Measurements from ENCODE around the gene PTGES.
"Not testable (repeated sequence)": the region's sequence is repeated elsewhere in the genome, so short reads cannot be mapped to it uniquely, and the experiment has no call there.

The PTGES gene

DNA sequence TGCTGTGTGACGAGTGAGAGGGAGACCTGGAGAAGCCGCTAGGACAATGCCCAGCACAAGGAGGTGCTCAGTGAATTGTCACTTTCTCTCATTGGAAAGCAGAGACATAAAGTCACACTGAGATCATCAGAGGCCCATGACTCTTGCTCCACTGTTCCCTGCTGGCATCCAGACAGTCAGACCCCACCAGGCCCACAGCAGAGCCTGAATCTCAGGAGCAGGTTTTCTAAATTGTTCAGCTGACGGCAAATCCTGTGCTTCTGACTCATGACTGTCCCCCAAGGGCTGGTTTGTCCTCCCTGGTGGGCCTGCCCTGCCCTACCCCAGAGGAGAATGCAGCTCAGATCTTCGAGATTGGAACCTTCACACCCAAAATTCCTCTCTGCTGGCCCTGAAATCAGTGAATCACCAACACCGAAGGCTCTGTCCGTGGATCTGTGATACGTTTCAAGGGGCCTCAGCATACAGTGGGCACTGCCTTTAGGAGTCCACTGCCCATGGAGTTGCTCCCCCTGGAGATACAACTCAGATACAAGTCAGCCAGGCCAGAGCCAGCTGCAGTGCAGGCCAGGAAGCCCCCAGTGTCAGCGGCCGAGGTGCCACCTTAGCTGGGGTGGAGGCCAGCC lies 2.7 kb downstream of the PTGES start:
- TF ChIP-seq, protein P1, sequence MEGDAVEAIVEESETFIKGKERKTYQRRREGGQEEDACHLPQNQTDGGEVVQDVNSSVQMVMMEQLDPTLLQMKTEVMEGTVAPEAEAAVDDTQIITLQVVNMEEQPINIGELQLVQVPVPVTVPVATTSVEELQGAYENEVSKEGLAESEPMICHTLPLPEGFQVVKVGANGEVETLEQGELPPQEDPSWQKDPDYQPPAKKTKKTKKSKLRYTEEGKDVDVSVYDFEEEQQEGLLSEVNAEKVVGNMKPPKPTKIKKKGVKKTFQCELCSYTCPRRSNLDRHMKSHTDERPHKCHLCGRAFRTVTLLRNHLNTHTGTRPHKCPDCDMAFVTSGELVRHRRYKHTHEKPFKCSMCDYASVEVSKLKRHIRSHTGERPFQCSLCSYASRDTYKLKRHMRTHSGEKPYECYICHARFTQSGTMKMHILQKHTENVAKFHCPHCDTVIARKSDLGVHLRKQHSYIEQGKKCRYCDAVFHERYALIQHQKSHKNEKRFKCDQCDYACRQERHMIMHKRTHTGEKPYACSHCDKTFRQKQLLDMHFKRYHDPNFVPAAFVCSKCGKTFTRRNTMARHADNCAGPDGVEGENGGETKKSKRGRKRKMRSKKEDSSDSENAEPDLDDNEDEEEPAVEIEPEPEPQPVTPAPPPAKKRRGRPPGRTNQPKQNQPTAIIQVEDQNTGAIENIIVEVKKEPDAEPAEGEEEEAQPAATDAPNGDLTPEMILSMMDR (conservative IDR thresholded peaks at IDR 0.05; ENCODE audit: low read depth, low read length) = no peak
- Histone ChIP-seq H3K4me3 (IDR thresholded peaks at IDR 0.05; ENCODE audit: insufficient read depth, low read depth, low read length) (no peak overlapping the region), H4K20me1 (ENCODE audit: insufficient read depth) (no peaks in the 10 kb centered on the region), H3K4me1 (ENCODE audit: low read depth, poor library complexity, severe bottlenecking) (peaks cover 4% of the 10 kb centered on the region), H3K4me2 (no peak overlapping the region), H3K36me3 (ENCODE audit: insufficient read depth) (no peaks in the 10 kb centered on the region), H3K9ac (no peak overlapping the region), H3K27me3 (ENCODE audit: insufficient read depth, low read depth) (peaks cover 51% of the 10 kb centered on the region), H3K79me2 (ENCODE audit: insufficient read depth, low read depth) (no peaks in the 10 kb centered on the region), H2AFZ (ENCODE audit: low read depth) (no peak overlapping the region), H3K27ac (no peak overlapping the region)

DNA sequence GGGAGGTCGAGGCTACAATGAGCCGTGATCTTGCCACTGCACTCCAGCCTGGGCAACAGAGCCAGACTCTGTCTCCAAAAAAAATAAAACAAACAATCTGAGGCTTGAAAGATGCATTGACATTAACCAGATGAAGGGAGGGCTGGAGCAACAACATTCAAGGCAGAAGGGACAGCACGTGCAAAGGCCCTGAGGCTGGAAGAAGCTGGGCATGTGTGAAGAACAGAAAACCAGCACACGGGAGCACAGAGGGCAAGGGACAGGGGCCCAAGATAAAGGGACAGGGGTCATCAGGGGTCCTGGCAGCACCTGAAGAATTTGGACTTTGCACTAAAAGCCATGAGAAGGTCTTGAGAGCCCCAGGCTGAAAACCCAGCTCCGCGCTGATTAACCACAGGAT lies 3.3 kb downstream of the PTGES start:
- H3K27me3 ChIP-seq (ENCODE audit: insufficient read depth, low read depth) = peaks cover 46% of the 10 kb centered on the region
- no peaks in the 10 kb centered on the region for H4K20me1 ChIP-seq (ENCODE audit: insufficient read depth)
- no peak overlapping the region for H3K4me2 ChIP-seq
- no peaks in the 10 kb centered on the region for H3K79me2 ChIP-seq (ENCODE audit: insufficient read depth, low read depth)
- H2AFZ ChIP-seq (ENCODE audit: low read depth) = no peak overlapping the region
- H3K4me1 ChIP-seq (ENCODE audit: low read depth, poor library complexity, severe bottlenecking) = peaks cover 4% of the 10 kb centered on the region
- H3K9ac ChIP-seq = no peak overlapping the region
- H3K36me3 ChIP-seq (ENCODE audit: insufficient read depth) = no peaks in the 10 kb centered on the region
- H3K4me3 ChIP-seq (IDR thresholded peaks at IDR 0.05; ENCODE audit: insufficient read depth, low read depth, low read length) = no peak overlapping the region
- TF ChIP-seq, protein P1 (conservative IDR thresholded peaks at IDR 0.05; ENCODE audit: low read depth, low read length) = no peak
- no peak overlapping the region for H3K27ac ChIP-seq

DNA sequence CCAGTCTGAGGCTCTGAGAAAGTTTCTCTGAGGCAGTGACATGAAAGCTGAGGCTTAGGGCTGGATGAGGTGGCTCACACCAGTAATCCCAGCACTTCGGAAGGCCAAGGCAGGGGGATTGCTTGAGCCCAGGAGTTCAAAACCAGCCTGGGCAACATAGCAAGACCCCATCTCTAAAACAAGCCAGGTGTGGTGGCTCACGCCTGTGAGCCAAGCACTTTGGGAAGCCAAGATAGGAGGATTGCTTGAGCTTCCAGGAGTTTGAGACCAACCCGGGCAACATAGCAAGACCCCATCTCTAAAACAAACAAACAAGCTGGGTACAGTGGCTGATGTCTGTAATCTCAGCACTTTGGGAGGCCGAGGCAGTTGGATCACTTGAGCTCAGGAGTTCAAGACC lies 3.8 kb downstream of the PTGES start:
- H3K27me3 ChIP-seq (ENCODE audit: insufficient read depth, low read depth) = peaks cover 43% of the 10 kb centered on the region
- H3K4me2 ChIP-seq, H3K9ac ChIP-seq: not testable (repeated sequence)

DNA sequence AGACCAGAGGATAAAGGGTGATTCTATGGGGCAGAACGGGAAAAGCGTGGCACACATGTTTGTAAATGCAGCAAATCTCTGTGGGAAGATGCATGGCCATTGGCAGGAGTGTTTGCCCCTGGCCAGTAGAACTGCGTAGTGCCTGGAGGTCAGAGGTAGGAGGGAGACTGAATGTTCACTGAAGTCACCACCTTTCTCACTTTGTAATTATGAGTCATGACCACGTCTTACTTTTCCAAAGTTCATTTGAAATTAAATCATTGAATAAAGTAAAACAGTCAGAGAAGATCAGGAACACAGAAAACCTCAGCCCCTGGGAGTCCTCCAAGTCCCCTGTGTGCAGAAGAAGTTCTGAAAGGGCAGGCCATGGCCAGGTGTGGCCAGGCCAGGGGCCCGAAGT lies 4.6 kb downstream of the PTGES start:
- Histone ChIP-seq H3K4me1 (ENCODE audit: low read depth, poor library complexity, severe bottlenecking) (peaks cover 4% of the 10 kb centered on the region), H2AFZ (ENCODE audit: low read depth) (no peak overlapping the region), H3K4me3 (IDR thresholded peaks at IDR 0.05; ENCODE audit: insufficient read depth, low read depth, low read length) (no peak overlapping the region), H3K36me3 (ENCODE audit: insufficient read depth) (no peaks in the 10 kb centered on the region), H3K4me2 (no peak overlapping the region), H3K27ac (no peak overlapping the region), H3K9ac (no peak overlapping the region), H4K20me1 (ENCODE audit: insufficient read depth) (no peaks in the 10 kb centered on the region), H3K79me2 (ENCODE audit: insufficient read depth, low read depth) (no peaks in the 10 kb centered on the region), H3K27me3 (ENCODE audit: insufficient read depth, low read depth) (peaks cover 41% of the 10 kb centered on the region)
- TF ChIP-seq, protein P1 (conservative IDR thresholded peaks at IDR 0.05; ENCODE audit: low read depth, low read length) = no peak

More for the DNA sequence above, 3.8 kb downstream of the PTGES start:
- H3K27ac ChIP-seq; H3K4me1 ChIP-seq (ENCODE audit: low read depth, poor library complexity, severe bottlenecking); H4K20me1 ChIP-seq (ENCODE audit: insufficient read depth); H3K4me3 ChIP-seq (IDR thresholded peaks at IDR 0.05; ENCODE audit: insufficient read depth, low read depth, low read length); H2AFZ ChIP-seq (ENCODE audit: low read depth); H3K36me3 ChIP-seq (ENCODE audit: insufficient read depth); H3K79me2 ChIP-seq (ENCODE audit: insufficient read depth, low read depth): not testable (repeated sequence)

DNA sequence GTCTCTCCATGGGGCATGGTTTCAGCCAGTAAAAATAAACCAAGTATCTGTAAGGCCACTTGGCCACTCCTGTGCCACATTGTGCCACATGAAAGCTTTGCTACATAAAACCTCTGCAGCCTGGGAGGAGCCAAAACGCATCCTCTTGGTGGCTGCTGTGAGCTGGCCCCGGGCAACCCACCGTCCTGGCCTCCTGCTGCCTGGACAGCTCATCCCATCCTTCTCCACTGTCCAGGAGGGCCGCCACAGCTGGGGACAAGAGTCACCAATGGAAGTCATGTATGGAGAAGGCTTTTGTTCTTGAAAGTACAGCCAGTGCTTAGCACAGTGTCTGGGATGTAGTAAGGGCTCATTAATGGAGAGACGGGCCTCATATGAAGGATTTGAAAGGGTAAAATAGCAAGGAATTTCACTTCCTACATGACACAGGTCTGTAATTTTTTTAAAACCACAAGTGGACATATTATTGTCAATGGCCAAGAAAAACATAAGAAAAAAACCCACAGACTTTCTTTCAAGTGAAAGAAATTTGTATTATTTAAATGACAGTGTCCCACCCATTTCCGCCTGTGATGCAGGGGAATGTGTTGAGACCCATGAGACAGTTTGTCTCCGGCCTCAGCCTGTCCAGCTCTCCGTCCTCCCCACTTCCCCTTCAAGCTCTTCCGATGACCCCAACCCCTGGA lies 6.6 kb downstream of the PTGES start:
- no peaks in the 10 kb centered on the region for H3K4me1 ChIP-seq (ENCODE audit: low read depth, poor library complexity, severe bottlenecking)
- no peak overlapping the region for H3K4me2 ChIP-seq
- no peaks in the 10 kb centered on the region for H3K79me2 ChIP-seq (ENCODE audit: insufficient read depth, low read depth)
- H2AFZ ChIP-seq (ENCODE audit: low read depth) = no peak overlapping the region
- no peaks in the 10 kb centered on the region for H4K20me1 ChIP-seq (ENCODE audit: insufficient read depth)
- H3K27ac ChIP-seq = no peak overlapping the region
- no peaks in the 10 kb centered on the region for H3K36me3 ChIP-seq (ENCODE audit: insufficient read depth)
- no peak overlapping the region for H3K9ac ChIP-seq
- TF ChIP-seq, protein P1 (conservative IDR thresholded peaks at IDR 0.05; ENCODE audit: low read depth, low read length) = no peak
- H3K4me3 ChIP-seq (IDR thresholded peaks at IDR 0.05; ENCODE audit: insufficient read depth, low read depth, low read length) = no peak overlapping the region
- peaks cover 36% of the 10 kb centered on the region; the same call in 1 of the 2 replicates for H3K27me3 ChIP-seq (ENCODE audit: insufficient read depth, low read depth)
